ENCODE results near the gene NUDT22.

The NUDT22 gene

DNA sequence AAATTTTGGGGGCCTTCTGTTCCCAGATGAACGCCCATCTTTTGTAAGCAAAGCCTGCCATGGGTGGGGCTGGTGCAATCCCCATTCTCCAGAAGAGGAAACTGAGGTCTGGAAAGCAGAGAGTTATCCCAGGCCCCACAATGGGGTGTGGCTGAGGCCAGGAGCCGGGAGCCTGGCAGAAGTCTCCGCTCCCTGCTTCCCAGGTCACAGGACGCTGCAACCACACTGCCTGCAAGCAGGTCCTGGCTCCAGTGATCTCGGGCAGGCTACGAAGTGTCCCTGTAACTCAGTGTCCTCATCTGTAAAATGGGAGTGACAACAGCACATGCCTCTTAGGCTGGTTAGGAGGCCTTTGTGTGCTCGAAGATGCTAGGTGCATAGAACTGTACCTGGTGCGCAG, 27.0 kb downstream of the NUDT22 start:
- ChIA-PET CTCF (no interaction called here), POLR2A (ENCODE audit: low non-redundant PET) (interaction anchor here (0.6 to 1.0 kb wide), 2 partner anchors 12 to 16 kb away, joined by 4 to 6 read pairs; no protein-coding TSS in a partner anchor)
- peak overlapping the region; percentile 98 for H3K27ac ChIP-seq
- TF ChIP-seq, protein P1, sequence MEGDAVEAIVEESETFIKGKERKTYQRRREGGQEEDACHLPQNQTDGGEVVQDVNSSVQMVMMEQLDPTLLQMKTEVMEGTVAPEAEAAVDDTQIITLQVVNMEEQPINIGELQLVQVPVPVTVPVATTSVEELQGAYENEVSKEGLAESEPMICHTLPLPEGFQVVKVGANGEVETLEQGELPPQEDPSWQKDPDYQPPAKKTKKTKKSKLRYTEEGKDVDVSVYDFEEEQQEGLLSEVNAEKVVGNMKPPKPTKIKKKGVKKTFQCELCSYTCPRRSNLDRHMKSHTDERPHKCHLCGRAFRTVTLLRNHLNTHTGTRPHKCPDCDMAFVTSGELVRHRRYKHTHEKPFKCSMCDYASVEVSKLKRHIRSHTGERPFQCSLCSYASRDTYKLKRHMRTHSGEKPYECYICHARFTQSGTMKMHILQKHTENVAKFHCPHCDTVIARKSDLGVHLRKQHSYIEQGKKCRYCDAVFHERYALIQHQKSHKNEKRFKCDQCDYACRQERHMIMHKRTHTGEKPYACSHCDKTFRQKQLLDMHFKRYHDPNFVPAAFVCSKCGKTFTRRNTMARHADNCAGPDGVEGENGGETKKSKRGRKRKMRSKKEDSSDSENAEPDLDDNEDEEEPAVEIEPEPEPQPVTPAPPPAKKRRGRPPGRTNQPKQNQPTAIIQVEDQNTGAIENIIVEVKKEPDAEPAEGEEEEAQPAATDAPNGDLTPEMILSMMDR (conservative IDR thresholded peaks at IDR 0.05; ENCODE audit: low read depth) = no peak
- no peak for DNase-seq (ENCODE audit: low spot score)

DNA sequence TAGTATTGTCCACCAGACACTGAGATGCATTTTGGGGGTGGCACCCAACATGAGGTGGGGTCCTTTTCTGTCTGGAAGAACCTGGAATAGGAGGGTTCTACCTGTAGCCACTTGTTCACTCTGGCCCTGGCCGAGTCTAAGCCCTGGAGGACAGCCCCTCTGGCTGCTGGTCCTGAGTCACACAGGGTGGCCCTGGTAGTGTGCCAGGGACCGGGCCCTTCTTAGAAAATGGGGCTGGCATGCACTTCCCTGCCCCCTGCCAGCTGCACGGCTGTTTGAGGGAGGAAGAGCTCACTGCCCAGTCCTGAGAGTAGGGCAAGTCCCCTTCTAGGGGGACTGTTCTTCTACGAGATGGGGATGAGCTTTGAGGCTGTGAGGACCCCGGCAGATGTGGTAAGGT, 27.4 kb downstream of the NUDT22 start:
- ChIA-PET CTCF (no interaction called here), POLR2A (ENCODE audit: low non-redundant PET) (interaction anchor here (1.0 kb wide), 1 partner anchor 12 kb away, joined by 6 read pairs; no protein-coding TSS in a partner anchor)
- DNase-seq (ENCODE audit: low spot score) = no peak
- H3K27ac ChIP-seq = peak overlapping the region; percentile 98
- TF ChIP-seq, protein P1 (conservative IDR thresholded peaks at IDR 0.05; ENCODE audit: low read depth) = no peak

DNA sequence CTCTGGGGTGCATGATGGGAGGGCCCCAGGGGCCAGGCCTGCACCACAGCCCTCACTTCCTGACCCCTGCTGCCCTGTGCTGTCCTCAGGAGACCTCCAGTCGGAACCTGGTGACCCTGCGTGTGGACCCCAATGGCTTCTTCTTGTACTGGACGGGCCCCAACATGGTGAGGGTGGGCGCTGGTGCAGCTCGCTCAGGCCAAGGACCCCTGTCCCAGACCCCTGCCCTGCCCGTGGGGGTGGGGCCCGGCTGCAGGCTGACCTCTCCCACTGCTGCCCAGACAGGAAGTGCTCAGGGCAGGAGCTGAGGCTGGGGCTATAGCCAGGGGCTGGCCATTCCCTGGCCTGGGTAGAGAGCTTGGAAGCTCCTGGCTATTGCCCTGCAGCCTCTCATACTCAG, 28.3 kb downstream of the NUDT22 start:
- TF ChIP-seq, protein P1 (conservative IDR thresholded peaks at IDR 0.05; ENCODE audit: low read depth) = no peak
- peak overlapping the region; percentile 98 for H3K27ac ChIP-seq
- POLR2A ChIA-PET (ENCODE audit: low non-redundant PET) = no interaction called here
- no peak for DNase-seq (ENCODE audit: low spot score)
- CTCF ChIA-PET = no interaction called here

DNA sequence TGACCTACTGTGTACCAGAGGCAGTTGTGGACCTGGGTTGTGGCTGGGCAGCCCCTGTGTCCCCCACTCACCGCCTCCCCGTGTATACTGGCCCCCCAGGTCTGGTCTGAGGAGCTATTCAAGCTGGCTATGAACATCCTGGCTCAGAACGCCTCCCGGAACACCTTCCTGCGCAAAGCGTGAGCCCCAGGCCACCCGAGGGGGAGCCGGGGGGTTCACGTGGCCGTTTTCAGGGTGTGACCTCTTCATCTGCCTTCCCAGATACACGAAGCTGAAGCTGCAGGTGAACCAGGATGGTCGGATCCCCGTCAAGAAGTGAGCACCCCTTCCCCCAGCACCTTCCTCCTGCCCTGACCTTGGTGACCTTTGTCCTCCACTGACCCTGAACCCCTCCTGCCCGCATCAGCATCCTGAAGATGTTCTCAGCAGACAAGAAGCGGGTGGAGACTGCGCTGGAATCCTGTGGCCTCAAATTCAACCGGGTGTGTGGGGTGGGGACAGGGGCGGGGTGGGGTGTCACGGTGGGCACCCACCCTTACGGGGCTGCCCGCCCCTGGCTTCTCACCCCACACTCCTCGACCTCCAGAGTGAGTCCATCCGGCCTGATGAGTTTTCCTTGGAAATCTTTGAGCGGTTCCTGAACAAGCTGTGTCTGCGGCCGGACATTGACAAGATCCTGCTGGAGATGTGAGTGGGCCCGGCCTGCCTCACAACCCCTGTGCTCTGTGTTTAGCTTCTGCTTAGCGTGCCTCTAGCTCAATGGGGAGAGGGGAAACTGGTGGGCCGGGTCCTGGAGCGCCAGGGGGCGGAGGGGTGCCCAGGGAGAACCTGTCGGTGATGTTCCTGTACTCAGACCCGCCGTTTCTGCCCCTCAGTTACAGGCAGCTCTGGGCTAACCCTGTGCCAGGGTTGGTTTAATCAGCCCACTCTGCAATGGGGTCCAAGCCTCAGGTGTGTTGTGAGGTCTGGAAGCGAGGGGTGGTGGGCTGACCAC, 29.4 kb downstream of the NUDT22 start:
- TF ChIP-seq, protein P1 (conservative IDR thresholded peaks at IDR 0.05; ENCODE audit: low read depth) = no peak
- CTCF ChIA-PET = interaction anchor here (0.6 kb wide), 1 partner anchor 14 kb away, joined by 4 read pairs; the partner anchor contains the start of gene FKBP2
- POLR2A ChIA-PET (ENCODE audit: low non-redundant PET) = no interaction called here
- no peak for DNase-seq (ENCODE audit: low spot score)
- H3K27ac ChIP-seq = peak overlapping the region; percentile 98

DNA sequence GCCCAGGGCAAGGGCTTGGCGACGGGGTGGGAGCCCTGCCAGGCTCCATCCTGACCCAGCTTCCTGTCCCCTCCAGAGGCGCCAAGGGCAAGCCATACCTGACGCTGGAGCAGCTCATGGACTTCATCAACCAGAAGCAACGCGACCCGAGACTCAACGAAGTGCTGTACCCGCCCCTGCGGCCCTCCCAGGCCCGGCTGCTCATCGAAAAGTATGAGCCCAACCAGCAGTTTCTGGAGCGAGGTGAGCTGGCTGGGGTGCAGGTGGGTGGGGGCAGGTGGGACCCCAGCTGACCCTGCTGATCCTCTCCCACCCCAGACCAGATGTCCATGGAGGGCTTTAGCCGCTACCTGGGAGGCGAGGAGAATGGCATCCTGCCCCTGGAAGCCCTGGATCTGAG, 30.2 kb downstream of the NUDT22 start:
- CTCF ChIA-PET = interaction anchor here (0.7 kb wide), 1 partner anchor 50 kb away, joined by 6 read pairs; no protein-coding TSS in a partner anchor

DNA sequence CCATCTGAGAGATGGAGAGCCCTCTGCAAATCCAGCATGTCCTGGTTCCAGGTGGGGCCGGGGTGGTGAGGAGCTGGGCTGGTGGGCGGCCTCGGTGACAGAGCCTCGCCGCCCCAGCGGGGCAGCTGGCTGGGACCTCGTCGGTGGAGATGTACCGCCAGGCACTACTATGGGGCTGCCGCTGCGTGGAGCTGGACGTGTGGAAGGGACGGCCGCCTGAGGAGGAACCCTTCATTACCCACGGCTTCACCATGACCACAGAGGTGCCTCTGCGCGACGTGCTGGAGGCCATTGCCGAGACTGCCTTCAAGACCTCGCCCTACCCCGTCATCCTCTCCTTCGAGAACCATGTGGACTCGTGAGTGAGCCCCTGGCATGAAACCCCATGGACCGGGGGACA, 32.3 kb downstream of the NUDT22 start:
- TF ChIP-seq, protein P1 (conservative IDR thresholded peaks at IDR 0.05; ENCODE audit: low read depth) = no peak
- POLR2A ChIA-PET (ENCODE audit: low non-redundant PET) = interaction anchor here (0.5 kb wide), 1 partner anchor 89 kb away, joined by 3 read pairs; no protein-coding TSS in a partner anchor
- CTCF ChIA-PET = interaction anchor here (1.3 kb wide), 1 partner anchor 10 kb away, joined by 3 read pairs; no protein-coding TSS in a partner anchor
- peak overlapping the region; percentile 98 for H3K27ac ChIP-seq
- DNase-seq (ENCODE audit: low spot score) = no peak

More for the DNA sequence above, 30.2 kb downstream of the NUDT22 start:
- peak overlapping the region; percentile 98 for H3K27ac ChIP-seq
- DNase-seq (ENCODE audit: low spot score) = no peak
- POLR2A ChIA-PET (ENCODE audit: low non-redundant PET) = no interaction called here
- TF ChIP-seq, protein P1 (conservative IDR thresholded peaks at IDR 0.05; ENCODE audit: low read depth) = no peak
